HEK293 (cell line): ENCODE measurements around the gene CRTC1.

Experiments
- CTCF ChIP-seq: fragments of 450-650 bp; formaldehyde crosslinking; IDR thresholded peaks from 2 replicates; pipeline ENCODE4 v1.5.1; 2016; ENCODE audit warnings: missing biosample characterization, missing genetic modification characterization
- ZNF561 ChIP-seq: fragments of 450-650 bp; IDR thresholded peaks from 2 replicates; pipeline ENCODE4 v1.5.1; 2018; ENCODE audit warnings: missing biosample characterization, missing genetic modification characterization, borderline replicate concordance

- TF ChIP-seq CTCF (tag by site-specific recombination) (peak; percentile 34; the same call in 1 of the 2 replicates), ZNF561 (tag by site-specific recombination) (no peak)
These were observed 97.2 kb downstream of the CRTC1 start for GRCh38 chr19:18780631-18781030.
